Right lobe of liver (tissue), 4 donors: Measurements from ENCODE around the gene CLCN7.

Source experiments
- CTCF ChIP-seq, 4 donors: fragments of 200-600 bp in 3 of 4; fragments of 450-650 bp in 1 of 4; IDR thresholded peaks; one replicate each; pipeline versions ENCODE4 v1.5.1 to v1.8.0; 2016 to 2022; ENCODE audit warnings: antibody characterized with exemption in 4 of 4, mild to moderate bottlenecking in 2 of 4
- POLR2A ChIP-seq: fragments of 450-650 bp; IDR thresholded peaks from one replicate; pipeline ENCODE4 v1.6.1; 2017; ENCODE audit warnings: antibody characterized with exemption, mild to moderate bottlenecking
- donor health status: DM: no; HTN: no; CAD: no.
- donor health status: DM: no; HTN: no; CAD: no.
- donor health status: DM: no; HTN: yes; CAD: no.

- no peak for TF ChIP-seq CTCF (IDR thresholded peaks at IDR 0.05)
- TF ChIP-seq POLR2A: no peak
Measured at GRCh38 chr16:1435921-1436697, 38.7 kb downstream of the CLCN7 start.
